H1 (cell line): ENCODE results near the gene LRRTM4. TPM values are rescaled to one million over a fixed set of nuclear protein-coding genes. Genes with fewer than 3 reads are reported as not detected.

ENCODE experiments used
- CTCF ChIA-PET: fragments of 300-600 bp; sonication (Branson Sonifier 250); formaldehyde crosslinking; loops from one replicate; lab custom pipeline; 2021; ENCODE audit not compliant: partially characterized antibody; lab: Charles Lee
- POLR2A ChIA-PET: fragments of 300-600 bp; sonication (Branson Sonifier 250); formaldehyde crosslinking; loops from one replicate; lab custom pipeline; 2021; ENCODE audit warnings: inconsistent platforms; ENCODE audit not compliant: partially characterized antibody; lab: Charles Lee
- DNase-seq, 2 experiments: peaks; one replicate each; pipeline versions ENCODE4 v3.0.0 to v3.0.0-alpha.2; 2010 to 2022; ENCODE audit warnings: low spot score in 2 of 2, low read depth in 1 of 2, mixed read lengths in 1 of 2
- FAIRE-seq: peaks from 2 replicates; lab custom pipeline; 2011; peaks lifted over from hg19 to GRCh38; lab: Jason Lieb, UNC
- H2AFZ ChIP-seq: 2 replicates; pipeline ENCODE4 v1.8.1; 2012; ENCODE audit warnings: low read length, inconsistent platforms
- H2AK5ac ChIP-seq: 2 replicates; pipeline ENCODE4 v1.6.1; 2013; ENCODE audit warnings: low read depth, low read length
- H2BK120ac ChIP-seq: replicated peaks from 2 replicates; pipeline ENCODE3; 2013; ENCODE audit warnings: low read depth, low read length, inconsistent platforms
- H2BK12ac ChIP-seq: 2 replicates; pipeline ENCODE4 v1.6.1; 2013; ENCODE audit warnings: low read depth, low read length
- H2BK15ac ChIP-seq: 2 replicates; pipeline ENCODE4 v1.6.1; 2013; ENCODE audit warnings: low read length
- H2BK20ac ChIP-seq: 2 replicates; pipeline ENCODE4 v1.6.1; 2013; ENCODE audit warnings: low read length
- H2BK5ac ChIP-seq: 2 replicates; pipeline ENCODE4 v1.6.1; 2013; ENCODE audit warnings: low read depth, low read length
- H3K14ac ChIP-seq: 2 replicates; pipeline ENCODE4 v1.6.1; 2013; ENCODE audit warnings: inconsistent platforms; ENCODE audit not compliant: insufficient read length
- H3K18ac ChIP-seq: 2 replicates; pipeline ENCODE4 v1.6.1; 2013; ENCODE audit warnings: low read length; ENCODE audit errors: extremely low read depth
- H3K23ac ChIP-seq: 2 replicates; pipeline ENCODE4 v1.6.1; 2013; ENCODE audit warnings: inconsistent platforms; ENCODE audit not compliant: insufficient read length
- H3K23me2 ChIP-seq: 2 replicates; pipeline ENCODE4 v1.6.1; 2013; ENCODE audit warnings: low read depth, low read length
- H3K27ac ChIP-seq: 2 replicates; pipeline ENCODE4 v1.6.1; 2011; ENCODE audit warnings: low read depth, low read length, inconsistent platforms
- H3K27me3 ChIP-seq, 4 experiments: replicated peaks in 1 of 4; 1 replicate in 1 of 4; 2 replicates in 3 of 4; pipeline versions ENCODE4 v1.6.1 to v1.8.1; 2011 to 2013; ENCODE audit warnings: low read length in 3 of 4, mild to moderate bottlenecking in 3 of 4, inconsistent platforms in 2 of 4, mixed read lengths in 2 of 4, moderate library complexity in 1 of 4; ENCODE audit not compliant: control insufficient read depth in 3 of 4, insufficient read depth in 3 of 4; ENCODE audit errors: extremely low read depth in 1 of 4
- H3K36me3 ChIP-seq, 4 experiments: 2 replicates each; pipeline versions ENCODE4 v1.6.1 to v1.8.1; 2011 to 2013; ENCODE audit warnings: mild to moderate bottlenecking in 4 of 4, low read length in 3 of 4, moderate library complexity in 2 of 4, control low read depth in 1 of 4, inconsistent platforms in 1 of 4; ENCODE audit not compliant: insufficient read depth in 4 of 4, control insufficient read depth in 2 of 4
- H3K4ac ChIP-seq: replicated peaks from 2 replicates; pipeline ENCODE3; 2013; ENCODE audit warnings: low read length, low read depth, mixed read lengths, inconsistent platforms; ENCODE audit not compliant: insufficient read length
- H3K4me1 ChIP-seq, 4 experiments: replicated peaks in 1 of 4; 1 replicate in 1 of 4; 2 replicates in 3 of 4; pipeline versions ENCODE4 v1.6.1 to v1.8.1; 2011 to 2013; ENCODE audit warnings: low read length in 3 of 4, inconsistent platforms in 2 of 4, mixed read lengths in 1 of 4; ENCODE audit not compliant: insufficient read depth in 4 of 4, control insufficient read depth in 3 of 4
- H3K4me2 ChIP-seq, 2 experiments: 2 replicates each; pipeline versions ENCODE4 v1.6.1 to v1.8.1; 2011 to 2013; ENCODE audit warnings: low read depth in 2 of 2, low read length in 2 of 2, control low read depth in 1 of 2, inconsistent platforms in 1 of 2, mild to moderate bottlenecking in 1 of 2; ENCODE audit not compliant: insufficient read depth in 1 of 2
- H3K4me3 ChIP-seq, 4 experiments: fragments of 200-600, 300-600 bp in 1 of 4; sonication (generic), shearing (Covaris generic), sonication (Bioruptor Twin) in 1 of 4; 2 replicates each; pipeline versions ENCODE4 v1.5.1 to v1.8.1; 2011 to 2016; ENCODE audit warnings: low read length in 4 of 4, low read depth in 3 of 4, control low read depth in 2 of 4, inconsistent platforms in 2 of 4, mild to moderate bottlenecking in 2 of 4, mixed read lengths in 1 of 4, moderate library complexity in 1 of 4; ENCODE audit not compliant: insufficient read depth in 2 of 4; ENCODE audit errors: extremely low read depth in 1 of 4
- H3K56ac ChIP-seq: replicated peaks from 2 replicates; pipeline ENCODE3; 2013; ENCODE audit warnings: low read depth, mild to moderate bottlenecking, mixed read lengths, low read length, inconsistent platforms; ENCODE audit not compliant: insufficient read length
- H3K79me1 ChIP-seq: 2 replicates; pipeline ENCODE4 v1.6.1; 2013; ENCODE audit warnings: low read depth, low read length, control low read depth
- H3K79me2 ChIP-seq, 2 experiments: 2 replicates each; pipeline versions ENCODE4 v1.6.1 to v1.8.1; 2012 to 2013; ENCODE audit warnings: low read length in 2 of 2, mild to moderate bottlenecking in 2 of 2, inconsistent platforms in 1 of 2; ENCODE audit not compliant: insufficient read depth in 2 of 2, control insufficient read depth in 1 of 2
- H3K9ac ChIP-seq, 4 experiments: replicated peaks in 1 of 4; 1 replicate in 1 of 4; 2 replicates in 3 of 4; pipeline versions ENCODE4 v1.6.1 to v1.8.1; 2011 to 2013; ENCODE audit warnings: low read depth in 3 of 4, low read length in 3 of 4, control low read depth in 2 of 4, mild to moderate bottlenecking in 2 of 4, moderate library complexity in 2 of 4, inconsistent platforms in 1 of 4; ENCODE audit errors: extremely low read depth in 1 of 4
- H3K9me3 ChIP-seq, 2 experiments: 2 replicates each; pipeline versions ENCODE4 v1.6.1 to v1.8.1; 2012 to 2013; ENCODE audit warnings: mild to moderate bottlenecking in 2 of 2, moderate library complexity in 2 of 2, control low read depth in 1 of 2, inconsistent platforms in 1 of 2, low read depth in 1 of 2, low read length in 1 of 2, mixed read lengths in 1 of 2; ENCODE audit not compliant: insufficient read depth in 2 of 2
- H4K20me1 ChIP-seq, 2 experiments: replicated peaks in 1 of 2; 2 replicates each; pipeline versions ENCODE3 to v1.8.1; 2011 to 2013; ENCODE audit warnings: inconsistent platforms in 2 of 2, low read length in 2 of 2, mild to moderate bottlenecking in 1 of 2; ENCODE audit not compliant: insufficient read depth in 2 of 2, control insufficient read depth in 1 of 2
- H4K5ac ChIP-seq: 2 replicates; pipeline ENCODE4 v1.6.1; 2013; ENCODE audit warnings: low read length, low read depth, mixed read lengths, inconsistent platforms; ENCODE audit not compliant: insufficient read length
- H4K8ac ChIP-seq: 2 replicates; pipeline ENCODE4 v1.8.0; 2013; ENCODE audit warnings: mild to moderate bottlenecking, moderate library complexity, low read length, inconsistent platforms; ENCODE audit not compliant: insufficient read depth; ENCODE audit errors: extremely low read depth
- H4K91ac ChIP-seq: replicated peaks from 2 replicates; pipeline ENCODE3; 2013; ENCODE audit warnings: low read length, mixed read lengths, inconsistent platforms; ENCODE audit not compliant: insufficient read length
- ASH2L ChIP-seq: fragments of 200-600, 300-600 bp; sonication (generic); IDR thresholded peaks from one replicate; pipeline ENCODE4 v1.7.1; 2017; ENCODE audit warnings: low read length
- ATF3 ChIP-seq: IDR thresholded peaks from 2 replicates; pipeline ENCODE4 v1.6.1; 2011; ENCODE audit warnings: low read depth, mild to moderate bottlenecking, low read length; ENCODE audit not compliant: insufficient read depth
- CTBP2 ChIP-seq: IDR thresholded peaks from 2 replicates; pipeline ENCODE4 v1.7.0; 2011; ENCODE audit warnings: borderline replicate concordance, mild to moderate bottlenecking, moderate library complexity, mixed read lengths, low read length; ENCODE audit not compliant: insufficient read depth, insufficient read length
- E2F6 ChIP-seq: IDR thresholded peaks from 2 replicates; pipeline ENCODE4 v1.6.1; 2012; ENCODE audit warnings: inconsistent platforms
- EP300 ChIP-seq, 2 experiments: IDR thresholded peaks; 1 replicate in 1 of 2; 2 replicates in 1 of 2; pipeline ENCODE4 v1.6.1; 2011 to 2012; ENCODE audit warnings: low read depth in 2 of 2, low read length in 2 of 2, mild to moderate bottlenecking in 2 of 2, borderline replicate concordance in 1 of 2, inconsistent platforms in 1 of 2, moderate library complexity in 1 of 2
- HDAC2 ChIP-seq, 2 experiments: fragments of 300-600 bp in 1 of 2; sonication (generic) in 1 of 2; IDR thresholded peaks; 2 replicates each; pipeline ENCODE4 v1.6.1; 2011 to 2012; ENCODE audit warnings: low read depth in 2 of 2, low read length in 2 of 2, mild to moderate bottlenecking in 2 of 2, moderate library complexity in 2 of 2, borderline replicate concordance in 1 of 2, inconsistent platforms in 1 of 2
- HDAC6 ChIP-seq: IDR thresholded peaks from one replicate; pipeline ENCODE4 v1.7.1; 2012; ENCODE audit warnings: low read depth, mild to moderate bottlenecking, inconsistent platforms, low read length, moderate library complexity
- POLR2AphosphoS5 ChIP-seq: IDR thresholded peaks from 2 replicates; pipeline ENCODE4 v1.6.1; 2011; ENCODE audit warnings: low read depth, low read length
- RAD21 ChIP-seq, 2 experiments: IDR thresholded peaks in 1 of 2; conservative IDR thresholded peaks in 1 of 2; 2 replicates each; pipeline ENCODE4 v1.6.1; 2011; ENCODE audit warnings: low read depth in 2 of 2, low read length in 2 of 2, improper control_type of control experiment in 1 of 2, inconsistent platforms in 1 of 2, mild to moderate bottlenecking in 1 of 2, moderate library complexity in 1 of 2
- SP2 ChIP-seq: IDR thresholded peaks from 2 replicates; pipeline ENCODE4 v1.6.1; 2012; ENCODE audit warnings: mild to moderate bottlenecking, low read length, inconsistent platforms
- TBP ChIP-seq: IDR thresholded peaks from 2 replicates; pipeline ENCODE4 v1.6.1; 2011; ENCODE audit warnings: low read depth, low read length, improper control_type of control experiment
- YY1 ChIP-seq: IDR thresholded peaks from 2 replicates; pipeline ENCODE4 v1.6.1; 2011; ENCODE audit warnings: low read depth, mild to moderate bottlenecking, low read length
- WGBS, 2 experiments: shearing (Covaris generic) in 1 of 2; methylation state at CpG; one replicate each; pipeline versions ENCODE4 v1.1.6 to v1.1.7; 2013 to 2015; ENCODE audit warnings: low lambda C conversion rate in 2 of 2, mixed read lengths in 2 of 2, inconsistent platforms in 1 of 2, low coverage in 1 of 2, missing lambda C conversion rate in 1 of 2; ENCODE audit not compliant: insufficient replicate concordance in 2 of 2, insufficient coverage in 1 of 2, insufficient read length in 1 of 2; ENCODE audit errors: extremely low coverage in 1 of 2, missing lambda C conversion rate in 1 of 2; 5-methylcytosine and 5-hydroxymethylcytosine counted together
- polyA plus RNA-seq, 7 experiments: library from polyadenylated mRNA; depleted of rRNA in 3 of 7; stranded (reverse) in 5 of 7; unstranded in 2 of 7; fragments of >200 nt in 5 of 7; fragments of 200-250 nt in 2 of 7; gene quantifications; 1 replicate in 5 of 7; 2 replicates in 1 of 7; 4 replicates in 1 of 7; pipeline versions ENCODE4 v1.2.1 to v1.2.3, GENCODE V29; 2011 to 2013; ENCODE audit warnings: missing spikeins in 2 of 7, mixed read lengths in 2 of 7
- total RNA-seq: library from RNA; stranded (reverse); fragmentation: NEBNext Ultra II Directional; extraction: Animal tissue kit (Norgen Biotek cat#: 25700); gene quantifications from 2 replicates; pipeline ENCODE4 v1.2.1, GENCODE V29; 2021

LRRTM4 gene
- total and polyA plus RNA-seq, 2 of the 8 experiments (the other 6 are each of a cell fraction or from before 2014, with no cell fraction given): 3.6 to 9.5 TPM

GRCh38 chr2:76839826-76840225, 682.4 kb downstream of the LRRTM4 start:
- Histone ChIP-seq H3K27me3 (no peaks in the 10 kb centered on the region), H4K8ac (no peak overlapping the region), H2BK15ac (no peak overlapping the region), H3K9ac (no peak overlapping the region), H3K27ac (no peak overlapping the region), H2AFZ (no peak overlapping the region), H3K4me1 (no peaks in the 10 kb centered on the region), H2BK12ac (no peak overlapping the region), H3K18ac (no peak overlapping the region), H2BK120ac (no peak overlapping the region), H3K4ac (no peak overlapping the region), H4K20me1 (no peaks in the 10 kb centered on the region), H3K4me3 (no peak overlapping the region), H4K5ac (no peak overlapping the region), H2BK5ac (no peak overlapping the region), H3K79me1 (no peaks in the 10 kb centered on the region), H3K79me2 (no peaks in the 10 kb centered on the region), H3K4me2 (no peak overlapping the region), H3K14ac (no peak overlapping the region), H2BK20ac (no peak overlapping the region), H3K23me2 (no peaks in the 10 kb centered on the region), H2AK5ac (no peak overlapping the region), H3K36me3 (no peaks in the 10 kb centered on the region), H3K23ac (no peak overlapping the region), H4K91ac (no peak overlapping the region), H3K9me3 (no peaks in the 10 kb centered on the region), H3K56ac (no peak overlapping the region)
- ChIA-PET POLR2A (no interaction called here), CTCF (no interaction called here)
- FAIRE-seq (no peak), DNase-seq (no peak)
- no peak for TF ChIP-seq YY1
- TF ChIP-seq CTBP2: no peak
- TF ChIP-seq E2F6: no peak
- no peak for TF ChIP-seq EP300 (IDR thresholded peaks at IDR 0.05; ENCODE audit: borderline replicate concordance in 1 of 2, low read depth in 2 of 2, low read length in 2 of 2)
- TF ChIP-seq RAD21 (IDR thresholded peaks at IDR 0.05 in 1 of 2, conservative IDR thresholded peaks at IDR 0.05 in 1 of 2; ENCODE audit: low read depth in 2 of 2, low read length in 2 of 2): no peak
- no peak for TF ChIP-seq SP2
- no peak for TF ChIP-seq TBP
- TF ChIP-seq HDAC6: no peak
- no peak for TF ChIP-seq ASH2L
- TF ChIP-seq POLR2AphosphoS5: no peak
- TF ChIP-seq HDAC2 (IDR thresholded peaks at IDR 0.05; ENCODE audit: borderline replicate concordance in 1 of 2, low read depth in 2 of 2, low read length in 2 of 2): no peak
- no peak for TF ChIP-seq ATF3
- 55% methylated on average over 1 of the region's 1 CpG; no CpG with 5 or more reads in 1 of the 2 experiments for WGBS, 2 experiments
